Rectal smooth muscle tissue (tissue), 1 donor: ENCODE measurements around the gene ANKRD11.
"Not testable (repeated sequence)": the region's sequence is repeated elsewhere in the genome, so short reads cannot be mapped to it uniquely, and the experiment has no call there.

ENCODE experiments used
- H3K27ac ChIP-seq: one replicate; pipeline ENCODE4 v1.7.0; 2013; ENCODE audit warnings: low read depth, low read length, inconsistent platforms
- H3K27me3 ChIP-seq: one replicate; pipeline ENCODE4 v1.7.0; 2013; ENCODE audit warnings: low read length; ENCODE audit not compliant: control insufficient read depth, insufficient read depth
- H3K36me3 ChIP-seq: one replicate; pipeline ENCODE4 v1.7.0; 2013; ENCODE audit warnings: low read length; ENCODE audit not compliant: control insufficient read depth, insufficient read depth
- H3K4me1 ChIP-seq: one replicate; pipeline ENCODE4 v1.7.0; 2013; ENCODE audit warnings: low read length; ENCODE audit not compliant: control insufficient read depth, insufficient read depth
- H3K4me3 ChIP-seq: one replicate; pipeline ENCODE4 v1.7.0; 2013; ENCODE audit warnings: low read length
- H3K9ac ChIP-seq: one replicate; pipeline ENCODE4 v1.7.0; 2013; ENCODE audit warnings: low read length

The ANKRD11 gene

GRCh38 chr16:89466920-89467319, 23.4 kb downstream of the ANKRD11 start:
- H3K36me3 ChIP-seq: no peaks in the 10 kb centered on the region
- H3K4me1 ChIP-seq: peaks cover 3% of the 10 kb centered on the region
- no peak overlapping the region for H3K27ac ChIP-seq
- no peak overlapping the region for H3K9ac ChIP-seq
- no peaks in the 10 kb centered on the region for H3K27me3 ChIP-seq
- no peak overlapping the region for H3K4me3 ChIP-seq

DNA sequence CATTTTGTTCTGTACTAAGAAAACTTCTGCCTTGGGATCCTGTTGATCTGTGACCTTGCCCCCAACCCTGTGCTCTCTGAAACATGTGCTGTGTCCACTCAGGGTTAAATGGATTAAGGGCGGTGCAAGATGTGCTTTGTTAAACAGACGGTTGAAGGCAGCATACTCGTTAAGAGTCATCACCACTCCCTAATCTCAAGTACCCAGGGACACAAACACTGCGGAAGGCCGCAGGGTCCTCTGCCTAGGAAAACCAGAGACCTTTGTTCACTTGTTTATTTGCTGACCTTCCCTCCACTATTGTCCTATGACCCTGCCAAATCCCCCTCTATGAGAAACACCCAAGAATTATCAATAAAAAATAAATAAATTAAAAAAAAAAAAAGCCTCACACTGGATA, 27.0 kb downstream of the ANKRD11 start:
- not testable (repeated sequence) for H3K9ac ChIP-seq, H3K27me3 ChIP-seq, H3K36me3 ChIP-seq, H3K4me1 ChIP-seq, H3K27ac ChIP-seq, H3K4me3 ChIP-seq

DNA sequence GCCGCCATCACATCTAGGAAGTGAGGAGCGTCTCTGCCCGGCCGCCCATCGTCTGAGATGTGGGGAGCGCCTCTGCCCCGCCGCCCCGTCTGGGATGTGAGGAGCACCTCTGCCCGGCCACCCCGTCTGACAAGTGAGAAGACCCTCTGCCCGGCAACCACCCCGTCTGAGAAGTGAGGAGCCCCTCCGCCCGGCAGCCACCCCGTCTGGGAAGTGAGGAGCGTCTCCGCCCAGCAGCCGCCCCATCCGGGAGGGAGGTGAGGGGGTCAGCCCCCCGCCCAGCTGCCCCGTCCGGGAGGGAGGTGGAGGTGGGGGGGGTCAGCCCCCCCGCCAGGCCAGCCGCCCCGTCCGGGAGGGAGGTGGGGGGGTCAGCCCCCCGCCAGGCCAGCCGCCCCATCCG, 27.7 kb downstream of the ANKRD11 start:
- H3K36me3 ChIP-seq, H3K4me1 ChIP-seq, H3K27me3 ChIP-seq, H3K4me3 ChIP-seq, H3K27ac ChIP-seq, H3K9ac ChIP-seq: not testable (repeated sequence)

DNA sequence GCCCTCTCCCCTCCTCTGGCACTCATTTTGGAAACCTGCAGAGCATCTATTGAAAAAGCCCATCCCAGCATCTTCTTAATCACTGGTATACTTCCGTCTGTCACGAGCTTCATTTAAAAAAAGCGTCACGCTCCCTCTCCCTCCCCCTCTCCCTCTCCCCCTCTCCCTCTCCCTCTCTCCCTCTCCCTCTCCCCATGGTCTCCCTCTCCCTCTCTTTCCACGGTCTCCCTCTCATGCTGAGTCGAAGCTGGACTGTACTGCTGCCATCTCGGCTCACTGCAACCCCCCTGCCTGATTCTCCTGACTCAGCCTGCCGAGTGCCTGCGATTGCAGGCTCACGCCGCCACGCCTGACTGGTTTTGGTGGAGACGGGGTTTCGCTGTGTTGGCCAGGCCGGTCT, 28.5 kb downstream of the ANKRD11 start:
- not testable (repeated sequence) for H3K4me3 ChIP-seq, H3K27ac ChIP-seq, H3K4me1 ChIP-seq, H3K27me3 ChIP-seq, H3K36me3 ChIP-seq, H3K9ac ChIP-seq

- Histone ChIP-seq H3K9ac (no peak overlapping the region), H3K27ac (no peak overlapping the region), H3K36me3 (no peaks in the 10 kb centered on the region), H3K4me3 (no peak overlapping the region), H3K27me3 (no peaks in the 10 kb centered on the region), H3K4me1 (no peaks in the 10 kb centered on the region)
Measured at GRCh38 chr16:89460556-89460955, 29.8 kb downstream of the ANKRD11 start.

- no peak overlapping the region for H3K4me3 ChIP-seq
- H3K4me1 ChIP-seq: no peaks in the 10 kb centered on the region
- H3K9ac ChIP-seq: no peak overlapping the region
- no peak overlapping the region for H3K27ac ChIP-seq
- H3K36me3 ChIP-seq: no peaks in the 10 kb centered on the region
- no peaks in the 10 kb centered on the region for H3K27me3 ChIP-seq
Measured at GRCh38 chr16:89458967-89459366, 31.4 kb downstream of the ANKRD11 start.

GRCh38 chr16:89458551-89458950, 31.8 kb downstream of the ANKRD11 start:
- Histone ChIP-seq H3K4me1 (no peaks in the 10 kb centered on the region), H3K36me3 (no peaks in the 10 kb centered on the region), H3K27me3 (no peaks in the 10 kb centered on the region), H3K9ac (no peak overlapping the region), H3K27ac (no peak overlapping the region), H3K4me3 (no peak overlapping the region)

- Histone ChIP-seq H3K27ac (no peak overlapping the region), H3K9ac (no peak overlapping the region), H3K4me3 (no peak overlapping the region), H3K36me3 (no peaks in the 10 kb centered on the region), H3K27me3 (no peaks in the 10 kb centered on the region), H3K4me1 (no peaks in the 10 kb centered on the region)
Measured at GRCh38 chr16:89456419-89456959, 33.9 kb downstream of the ANKRD11 start.

- Histone ChIP-seq H3K9ac (no peak overlapping the region), H3K27ac (no peak overlapping the region), H3K4me1 (no peaks in the 10 kb centered on the region), H3K36me3 (no peaks in the 10 kb centered on the region), H3K27me3 (no peaks in the 10 kb centered on the region), H3K4me3 (no peak overlapping the region)
Measured at GRCh38 chr16:89455692-89456091, 34.7 kb downstream of the ANKRD11 start.

DNA sequence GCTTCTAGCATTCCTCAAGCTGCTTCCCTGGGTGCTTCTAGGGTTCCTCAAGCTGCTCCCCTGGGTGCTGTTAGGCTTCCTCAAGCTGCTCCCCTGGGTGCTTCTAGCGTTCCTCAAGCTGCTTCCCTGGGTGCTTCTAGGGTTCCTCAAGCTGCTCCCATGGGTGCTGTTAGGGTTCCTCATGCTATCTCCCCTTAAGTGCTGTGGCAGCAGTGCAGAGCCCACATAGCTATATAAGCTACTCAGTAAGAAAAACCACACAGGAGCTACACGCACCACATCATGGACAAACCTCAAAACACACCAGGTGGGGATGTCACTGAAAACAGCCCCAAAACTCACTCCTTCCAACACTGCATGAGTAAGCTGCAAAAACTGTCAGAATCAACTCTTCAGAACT, 35.2 kb downstream of the ANKRD11 start:
- H3K27me3 ChIP-seq: no peaks in the 10 kb centered on the region
- H3K4me1 ChIP-seq: no peaks in the 10 kb centered on the region
- H3K9ac ChIP-seq: no peak overlapping the region
- no peaks in the 10 kb centered on the region for H3K36me3 ChIP-seq
- no peak overlapping the region for H3K27ac ChIP-seq
- H3K4me3 ChIP-seq: no peak overlapping the region

GRCh38 chr16:89454378-89455125, 35.8 kb downstream of the ANKRD11 start:
- H3K4me1 ChIP-seq: not testable (repeated sequence)

DNA sequence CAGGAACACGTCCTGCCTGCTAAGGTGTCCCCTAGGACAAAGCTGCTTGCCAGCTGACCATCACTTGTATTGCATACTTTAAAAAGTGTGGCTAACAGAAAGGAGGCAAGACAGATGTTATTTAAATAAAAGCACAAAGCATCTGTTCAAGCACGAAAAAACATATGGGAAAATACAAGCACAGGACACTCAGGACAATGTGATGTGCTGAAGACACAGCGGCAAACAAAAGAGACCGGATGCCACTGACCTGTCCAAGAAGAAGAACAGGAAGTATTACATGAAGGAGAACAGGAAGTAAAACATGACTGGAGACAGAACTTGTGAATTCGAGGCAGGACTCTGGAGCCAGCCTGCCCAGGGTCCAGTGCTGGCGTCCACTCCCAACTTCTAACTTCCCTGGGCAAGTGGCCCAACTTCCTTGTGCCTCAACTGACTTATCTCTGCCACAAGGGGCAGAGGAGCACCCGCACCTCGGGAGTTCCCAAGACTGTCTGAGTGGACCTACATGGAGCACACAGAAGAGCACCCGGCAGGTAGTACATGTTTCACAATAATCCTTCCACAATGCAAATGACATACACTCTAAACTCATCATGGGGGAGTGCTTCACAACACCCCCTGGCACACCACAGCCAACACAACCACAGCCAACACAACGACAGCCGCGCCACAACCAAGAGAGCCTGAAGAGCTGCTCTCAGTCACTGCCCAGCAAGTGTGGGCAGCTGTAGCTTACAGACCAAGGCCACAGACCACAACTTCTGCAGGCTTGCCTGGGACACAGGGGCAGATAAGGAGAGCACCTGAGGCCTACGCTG, 36.6 kb downstream of the ANKRD11 start:
- Histone ChIP-seq H3K4me3 (no peak overlapping the region), H3K27ac (no peak overlapping the region), H3K36me3 (no peaks in the 10 kb centered on the region), H3K4me1 (no peaks in the 10 kb centered on the region), H3K27me3 (no peaks in the 10 kb centered on the region), H3K9ac (no peak overlapping the region)

More at GRCh38 chr16:89454378-89455125, 35.8 kb downstream of the ANKRD11 start:
- not testable (repeated sequence) for H3K36me3 ChIP-seq, H3K4me3 ChIP-seq, H3K9ac ChIP-seq, H3K27me3 ChIP-seq, H3K27ac ChIP-seq
